Astrocyte (in vitro differentiated cells and primary cell): ENCODE data around the gene PLCB4. TPM values are rescaled to one million over a fixed set of nuclear protein-coding genes. Genes with fewer than 3 reads are reported as not detected.

Experiments
- DNase-seq: peaks from one replicate; pipeline ENCODE4 v3.0.0-alpha.2; 2010; ENCODE audit warnings: low read depth
- FAIRE-seq: peaks from 2 replicates; lab custom pipeline; 2011; peaks lifted over from hg19 to GRCh38; lab: Jason Lieb, UNC
- H2AFZ ChIP-seq: 2 replicates; pipeline ENCODE4 v1.6.0; 2012; ENCODE audit warnings: low read depth, low read length, inconsistent platforms
- H3K27ac ChIP-seq: 2 replicates; pipeline ENCODE4 v1.5.1; 2011; ENCODE audit warnings: low read depth, low read length, inconsistent platforms
- H3K27me3 ChIP-seq: 2 replicates; pipeline ENCODE4 v1.6.0; 2011; ENCODE audit warnings: low read length, inconsistent platforms; ENCODE audit not compliant: insufficient read depth
- H3K36me3 ChIP-seq: 2 replicates; pipeline ENCODE4 v1.5.1; 2011; ENCODE audit warnings: low read length, inconsistent platforms; ENCODE audit not compliant: insufficient read depth
- H3K4me1 ChIP-seq: 2 replicates; pipeline ENCODE4 v1.5.1; 2011; ENCODE audit warnings: low read length, inconsistent platforms; ENCODE audit not compliant: insufficient read depth
- H3K4me2 ChIP-seq: 2 replicates; pipeline ENCODE4 v1.6.0; 2012; ENCODE audit warnings: low read length, inconsistent platforms
- H3K4me3 ChIP-seq: 2 replicates; pipeline ENCODE4 v1.5.1; 2011; ENCODE audit warnings: low read depth, mild to moderate bottlenecking, low read length, inconsistent platforms; ENCODE audit not compliant: insufficient read depth
- H3K79me2 ChIP-seq: 2 replicates; pipeline ENCODE4 v1.6.0; 2012; ENCODE audit warnings: mild to moderate bottlenecking, low read length, inconsistent platforms; ENCODE audit not compliant: insufficient read depth
- H3K9ac ChIP-seq: 2 replicates; pipeline ENCODE4 v1.6.0; 2012; ENCODE audit warnings: mild to moderate bottlenecking, low read length, inconsistent platforms
- H3K9me3 ChIP-seq: 2 replicates; pipeline ENCODE4 v1.5.1; 2012; ENCODE audit warnings: low read depth, mild to moderate bottlenecking, low read length, inconsistent platforms; ENCODE audit not compliant: insufficient read depth
- H4K20me1 ChIP-seq: 2 replicates; pipeline ENCODE4 v1.6.0; 2012; ENCODE audit warnings: low read length, inconsistent platforms; ENCODE audit not compliant: insufficient read depth
- H3K27ac Mint-ChIP-seq: one replicate; pipeline ENCODE4 v1.8.0; 2021; ENCODE audit warnings: mild to moderate bottlenecking, mixed read lengths; ENCODE audit not compliant: unreplicated experiment
- H3K27me3 Mint-ChIP-seq: one replicate; pipeline ENCODE4 v1.8.0; 2021; ENCODE audit warnings: low read depth, mixed read lengths; ENCODE audit not compliant: unreplicated experiment
- H3K36me3 Mint-ChIP-seq: one replicate; pipeline ENCODE4 v1.8.0; 2021; ENCODE audit warnings: low read depth, mixed read lengths; ENCODE audit not compliant: unreplicated experiment
- H3K4me1 Mint-ChIP-seq: one replicate; pipeline ENCODE4 v1.8.0; 2021; ENCODE audit warnings: low read depth, mixed read lengths; ENCODE audit not compliant: unreplicated experiment
- H3K4me3 Mint-ChIP-seq: one replicate; pipeline ENCODE4 v1.8.0; 2021; ENCODE audit warnings: mild to moderate bottlenecking, moderate library complexity, mixed read lengths; ENCODE audit not compliant: unreplicated experiment
- H3K9me3 Mint-ChIP-seq: one replicate; pipeline ENCODE4 v1.8.0; 2021; ENCODE audit warnings: mild to moderate bottlenecking, mixed read lengths; ENCODE audit not compliant: unreplicated experiment
- EZH2 ChIP-seq: IDR thresholded peaks from 2 replicates; pipeline ENCODE4 v1.6.1; 2012; ENCODE audit warnings: mild to moderate bottlenecking, low read length, inconsistent platforms; ENCODE audit not compliant: insufficient read depth
- total RNA-seq: library from RNA; stranded (reverse); gene quantifications from 2 replicates; pipeline ENCODE4 v1.2.1, GENCODE V29; 2021
- TF ChIP-seq, protein P1 (sequence below): IDR thresholded peaks from 2 replicates; pipeline ENCODE4 v1.5.1; 2011; ENCODE audit warnings: low read depth, mild to moderate bottlenecking, inconsistent platforms, low read length, moderate library complexity; ENCODE audit not compliant: insufficient read depth

The PLCB4 gene
- total RNA-seq, 1 donor from 2014 or later: 58.2 TPM

GRCh38 chr20:9523636-9524035, 454.7 kb downstream of the PLCB4 start:
- no peak overlapping the region for H3K4me3 Mint-ChIP-seq
- no peak overlapping the region for H3K27ac ChIP-seq
- H3K79me2 ChIP-seq: no peaks in the 10 kb centered on the region
- no peaks in the 10 kb centered on the region for H3K9me3 ChIP-seq
- H4K20me1 ChIP-seq: no peaks in the 10 kb centered on the region
- TF ChIP-seq, protein P1, sequence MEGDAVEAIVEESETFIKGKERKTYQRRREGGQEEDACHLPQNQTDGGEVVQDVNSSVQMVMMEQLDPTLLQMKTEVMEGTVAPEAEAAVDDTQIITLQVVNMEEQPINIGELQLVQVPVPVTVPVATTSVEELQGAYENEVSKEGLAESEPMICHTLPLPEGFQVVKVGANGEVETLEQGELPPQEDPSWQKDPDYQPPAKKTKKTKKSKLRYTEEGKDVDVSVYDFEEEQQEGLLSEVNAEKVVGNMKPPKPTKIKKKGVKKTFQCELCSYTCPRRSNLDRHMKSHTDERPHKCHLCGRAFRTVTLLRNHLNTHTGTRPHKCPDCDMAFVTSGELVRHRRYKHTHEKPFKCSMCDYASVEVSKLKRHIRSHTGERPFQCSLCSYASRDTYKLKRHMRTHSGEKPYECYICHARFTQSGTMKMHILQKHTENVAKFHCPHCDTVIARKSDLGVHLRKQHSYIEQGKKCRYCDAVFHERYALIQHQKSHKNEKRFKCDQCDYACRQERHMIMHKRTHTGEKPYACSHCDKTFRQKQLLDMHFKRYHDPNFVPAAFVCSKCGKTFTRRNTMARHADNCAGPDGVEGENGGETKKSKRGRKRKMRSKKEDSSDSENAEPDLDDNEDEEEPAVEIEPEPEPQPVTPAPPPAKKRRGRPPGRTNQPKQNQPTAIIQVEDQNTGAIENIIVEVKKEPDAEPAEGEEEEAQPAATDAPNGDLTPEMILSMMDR: no peak
- no peak for TF ChIP-seq EZH2
- H3K27me3 ChIP-seq: peaks cover 5% of the 10 kb centered on the region
- no peaks in the 10 kb centered on the region for H3K4me1 ChIP-seq
- no peak overlapping the region for H3K4me3 ChIP-seq
- H3K9ac ChIP-seq: no peak overlapping the region
- FAIRE-seq: no peak
- no peak overlapping the region for H3K4me2 ChIP-seq
- H3K9me3 Mint-ChIP-seq: no peaks in the 10 kb centered on the region
- H3K4me1 Mint-ChIP-seq: no peaks in the 10 kb centered on the region
- H3K27ac Mint-ChIP-seq: no peak overlapping the region
- no peaks in the 10 kb centered on the region for H3K36me3 Mint-ChIP-seq
- DNase-seq: no peak
- H2AFZ ChIP-seq: no peak overlapping the region
- H3K36me3 ChIP-seq: no peaks in the 10 kb centered on the region
- peaks cover 15% of the 10 kb centered on the region for H3K27me3 Mint-ChIP-seq
